ENCODE results near the gene KLHL22. TPM values are rescaled to one million over a fixed set of nuclear protein-coding genes. Genes with fewer than 3 reads are reported as not detected.

Gene KLHL22
- total RNA-seq, 2 experiments from 2014 or later, result 27.5 to 31.7 TPM

GRCh38 chr22:20531404-20532201 lies 36.0 kb upstream of the KLHL22 start:
- H3K27me3 Mint-ChIP-seq, result no peaks in the 10 kb centered on the region
- no peak for ATAC-seq
- no peaks in the 10 kb centered on the region for H3K9me3 Mint-ChIP-seq (ENCODE audit: low read depth)
- H3K27ac Mint-ChIP-seq, result peak overlapping the region; percentile 24
- no peak overlapping the region for H3K4me3 Mint-ChIP-seq
- no peak for DNase-seq
- CTCF ChIA-PET, result interaction anchor here (1.0 to 1.1 kb wide), 2 partner anchors 18 to 33 kb away, joined by 3 read pairs; no protein-coding TSS in a partner anchor
- peaks cover 47% of the 10 kb centered on the region for H3K36me3 Mint-ChIP-seq
- H3K4me1 Mint-ChIP-seq, result peaks cover 55% of the 10 kb centered on the region

- CTCF ChIA-PET, result interaction anchor here (1.0 to 1.2 kb wide), 2 partner anchors 12 to 19 kb away, joined by 3 read pairs; no protein-coding TSS in a partner anchor
- Mint-ChIP-seq H3K36me3 (peaks cover 50% of the 10 kb centered on the region), H3K4me3 (no peak overlapping the region), H3K4me1 (peaks cover 60% of the 10 kb centered on the region), H3K9me3 (ENCODE audit: low read depth) (no peaks in the 10 kb centered on the region), H3K27me3 (no peaks in the 10 kb centered on the region), H3K27ac (no peak overlapping the region)
- ATAC-seq (no peak), DNase-seq (no peak)
Measured at GRCh38 chr22:20531154-20531403, 35.5 kb upstream of the KLHL22 start.

- ATAC-seq (no peak), DNase-seq (no peak)
- Mint-ChIP-seq H3K4me3 (no peak overlapping the region), H3K4me1 (peaks cover 60% of the 10 kb centered on the region), H3K27me3 (no peaks in the 10 kb centered on the region), H3K36me3 (peaks cover 50% of the 10 kb centered on the region), H3K9me3 (ENCODE audit: low read depth) (no peaks in the 10 kb centered on the region), H3K27ac (no peak overlapping the region)
- CTCF ChIA-PET, result interaction anchor here (1.0 to 1.2 kb wide), 2 partner anchors 12 to 19 kb away, joined by 3 read pairs; no protein-coding TSS in a partner anchor
Measured at GRCh38 chr22:20530368-20531153, 35.0 kb upstream of the KLHL22 start.

- DNase-seq (no peak), ATAC-seq (no peak)
- H3K27ac Mint-ChIP-seq, result no peak overlapping the region
- H3K4me3 Mint-ChIP-seq, result no peak overlapping the region
- CTCF ChIA-PET, result interaction anchor here (0.6 to 1.3 kb wide), 2 partner anchors 23 to 283 kb away, joined by 3 to 4 read pairs; no protein-coding TSS in a partner anchor
- H3K9me3 Mint-ChIP-seq (ENCODE audit: low read depth), result no peaks in the 10 kb centered on the region
- peaks cover 61% of the 10 kb centered on the region for H3K4me1 Mint-ChIP-seq
- peaks cover 44% of the 10 kb centered on the region for H3K36me3 Mint-ChIP-seq
- H3K27me3 Mint-ChIP-seq, result no peaks in the 10 kb centered on the region
Measured at GRCh38 chr22:20528405-20528978, 32.9 kb upstream of the KLHL22 start.

GRCh38 chr22:20526628-20527355 lies 31.2 kb upstream of the KLHL22 start:
- Mint-ChIP-seq H3K27ac (peak overlapping the region; percentile 59), H3K27me3 (no peaks in the 10 kb centered on the region), H3K4me1 (peaks cover 61% of the 10 kb centered on the region), H3K36me3 (peaks cover 48% of the 10 kb centered on the region), H3K4me3 (no peak overlapping the region), H3K9me3 (ENCODE audit: low read depth) (no peaks in the 10 kb centered on the region)
- ATAC-seq (no peak), DNase-seq (no peak)
- CTCF ChIA-PET, result interaction anchor here (1.1 to 2.4 kb wide), 2 partner anchors 37 to 41 kb away, joined by 3 to 9 read pairs; no protein-coding TSS in a partner anchor

- Mint-ChIP-seq H3K4me3 (no peak overlapping the region), H3K4me1 (peaks cover 57% of the 10 kb centered on the region), H3K36me3 (peaks cover 46% of the 10 kb centered on the region), H3K9me3 (ENCODE audit: low read depth) (no peaks in the 10 kb centered on the region), H3K27ac (no peak overlapping the region), H3K27me3 (no peaks in the 10 kb centered on the region)
- no peak for DNase-seq
- ATAC-seq, result no peak
- CTCF ChIA-PET, result interaction anchor here (2.4 kb wide), 1 partner anchor 42 kb away, joined by 9 read pairs; no protein-coding TSS in a partner anchor
Measured at GRCh38 chr22:20526305-20526627, 30.7 kb upstream of the KLHL22 start.

GRCh38 chr22:20525048-20525447 lies 29.5 kb upstream of the KLHL22 start:
- Mint-ChIP-seq H3K4me3 (no peak overlapping the region), H3K27me3 (no peaks in the 10 kb centered on the region), H3K36me3 (peaks cover 51% of the 10 kb centered on the region), H3K4me1 (peaks cover 61% of the 10 kb centered on the region), H3K9me3 (ENCODE audit: low read depth) (no peaks in the 10 kb centered on the region), H3K27ac (no peak overlapping the region)
- ATAC-seq, result no peak
- CTCF ChIA-PET, result interaction anchor here (2.4 kb wide), 1 partner anchor 43 kb away, joined by 9 read pairs; no protein-coding TSS in a partner anchor
- DNase-seq, result no peak

- H3K9me3 Mint-ChIP-seq (ENCODE audit: low read depth), result no peaks in the 10 kb centered on the region
- peaks cover 69% of the 10 kb centered on the region for H3K4me1 Mint-ChIP-seq
- H3K27me3 Mint-ChIP-seq, result no peaks in the 10 kb centered on the region
- CTCF ChIA-PET, result interaction anchor here (0.6 to 2.0 kb wide), 6 partner anchors 16 to 47 kb away, joined by 3 to 6 read pairs (median 4); partner anchors contain the start of gene MED15
- DNase-seq (peak; percentile 44), ATAC-seq (peak; percentile 51)
- no peak overlapping the region for H3K4me3 Mint-ChIP-seq
- H3K27ac Mint-ChIP-seq, result peak overlapping the region; percentile 74
- H3K36me3 Mint-ChIP-seq, result peaks cover 53% of the 10 kb centered on the region
Measured at GRCh38 chr22:20524004-20524481, 28.4 kb upstream of the KLHL22 start.

GRCh38 chr22:20523086-20523983 lies 27.7 kb upstream of the KLHL22 start:
- ATAC-seq (peak; percentile 27), DNase-seq (peak; percentile 47)
- H3K4me3 Mint-ChIP-seq, result no peak overlapping the region
- H3K27me3 Mint-ChIP-seq, result no peaks in the 10 kb centered on the region
- CTCF ChIA-PET, result interaction anchor here (0.6 to 2.0 kb wide), 6 partner anchors 15 to 48 kb away, joined by 3 to 6 read pairs (median 4); partner anchors contain the start of gene MED15
- H3K9me3 Mint-ChIP-seq (ENCODE audit: low read depth), result no peaks in the 10 kb centered on the region
- peak overlapping the region; percentile 74 for H3K27ac Mint-ChIP-seq
- H3K4me1 Mint-ChIP-seq, result peaks cover 74% of the 10 kb centered on the region
- peaks cover 47% of the 10 kb centered on the region for H3K36me3 Mint-ChIP-seq

- no peak overlapping the region for H3K4me3 Mint-ChIP-seq
- CTCF ChIA-PET, result interaction anchor here (1.8 to 2.0 kb wide), 2 partner anchors 35 to 42 kb away, joined by 4 to 6 read pairs; no protein-coding TSS in a partner anchor
- no peaks in the 10 kb centered on the region for H3K9me3 Mint-ChIP-seq (ENCODE audit: low read depth)
Measured at GRCh38 chr22:20522134-20523004, 26.8 kb upstream of the KLHL22 start.

GRCh38 chr22:20520093-20520511 lies 24.5 kb upstream of the KLHL22 start:
- peaks cover 77% of the 10 kb centered on the region for H3K4me1 Mint-ChIP-seq
- H3K4me3 Mint-ChIP-seq, result no peak overlapping the region
- DNase-seq (no peak), ATAC-seq (peak; percentile 31)
- no peaks in the 10 kb centered on the region for H3K9me3 Mint-ChIP-seq (ENCODE audit: low read depth)
- peaks cover 31% of the 10 kb centered on the region for H3K36me3 Mint-ChIP-seq
- CTCF ChIA-PET, result interaction anchor here (0.9 to 2.8 kb wide), 3 partner anchors 29 to 51 kb away, joined by 3 to 9 read pairs (median 3); no protein-coding TSS in a partner anchor
- peak overlapping the region; percentile 71 for H3K27ac Mint-ChIP-seq
- no peaks in the 10 kb centered on the region for H3K27me3 Mint-ChIP-seq

More at GRCh38 chr22:20522134-20523004, 26.8 kb upstream of the KLHL22 start:
- H3K36me3 Mint-ChIP-seq, result peaks cover 40% of the 10 kb centered on the region
- no peaks in the 10 kb centered on the region for H3K27me3 Mint-ChIP-seq
- peaks cover 76% of the 10 kb centered on the region for H3K4me1 Mint-ChIP-seq
- peak overlapping the region; percentile 33 for H3K27ac Mint-ChIP-seq
- no peak for DNase-seq
- ATAC-seq, result no peak

All from activated CD8-positive, alpha-beta memory T cell treated with anti-CD3 and anti-CD28 coated beads, Interleukin-2, amount 10 ng/mL, durations not matched to agents 7 days and 5 days (primary cell).